ENCODE results near the gene CPD. TPM values are rescaled to one million over a fixed set of nuclear protein-coding genes. Genes with fewer than 3 reads are reported as not detected.

The CPD gene
- total RNA-seq, 1 experiment from 2014 or later, result 47.9 TPM

GRCh38 chr17:30477083-30477773 is 98.5 kb downstream of the CPD start, which contains the start of gene GOSR1:
Gene GOSR1 (plus strand): TSS chr17:30477408. CDS start chr17:30477434, 26 bp downstream.
- no peaks in the 10 kb centered on the region for H3K9me3 Mint-ChIP-seq (ENCODE audit: unreplicated experiment)
- ChIA-PET POLR2A (interaction anchor here (0.6 to 2.9 kb wide), 25 partner anchors 10 to 363 kb away, joined by 3 to 23 read pairs (median 4); partner anchors contain the start of gene BLMH), CTCF (interaction anchor here (0.5 to 4.3 kb wide), 21 partner anchors 9 to 739 kb away, joined by 3 to 14 read pairs (median 4); partner anchors contain the start of gene BLMH)
- H3K36me3 Mint-ChIP-seq (ENCODE audit: insufficient read depth, unreplicated experiment), result peaks cover 32% of the 10 kb centered on the region
- intact Hi-C loops (cut with micrococcal nuclease), result loop anchor here (1.0 to 5.0 kb wide), 4 partner anchors 95 to 240 kb away; no protein-coding TSS in a partner anchor
- H3K4me1 Mint-ChIP-seq (ENCODE audit: insufficient read depth, unreplicated experiment), result peaks cover 12% of the 10 kb centered on the region
- peak within 1 kb of the TSS; percentile 96 for H3K4me3 Mint-ChIP-seq (ENCODE audit: unreplicated experiment)
- TF ChIP-seq CTCF (IDR thresholded peaks at IDR 0.05; ENCODE audit: unreplicated experiment), result peak; percentile 50
- H3K27me3 Mint-ChIP-seq (ENCODE audit: insufficient read depth, unreplicated experiment), result no peaks in the 10 kb centered on the region
- H3K27ac Mint-ChIP-seq (ENCODE audit: low read depth, unreplicated experiment), result peak within 1 kb of the TSS; percentile 100
- BruUV-seq (replicated peaks), result no TSS peak
- peak; percentile 96 for DNase-seq (ENCODE audit: unreplicated experiment)

GRCh38 chr17:30477774-30478115 is 99.0 kb downstream of the CPD start:
- BruUV-seq (replicated peaks), result no TSS peak
- TF ChIP-seq CTCF (IDR thresholded peaks at IDR 0.05; ENCODE audit: unreplicated experiment), result no peak
- H3K27ac Mint-ChIP-seq (ENCODE audit: low read depth, unreplicated experiment), result peak overlapping the region; percentile 100
- ChIA-PET POLR2A (interaction anchor here (0.7 to 2.9 kb wide), 11 partner anchors 11 to 360 kb away, joined by 3 to 23 read pairs (median 6); partner anchors contain the start of gene BLMH), CTCF (interaction anchor here (0.5 to 4.3 kb wide), 11 partner anchors 9 to 696 kb away, joined by 3 to 14 read pairs (median 4); partner anchors contain the start of gene BLMH)
- intact Hi-C loops (cut with micrococcal nuclease), result loop anchor here (1.0 to 5.0 kb wide), 4 partner anchors 95 to 240 kb away; no protein-coding TSS in a partner anchor
- no peak for DNase-seq (ENCODE audit: unreplicated experiment)
- no peaks in the 10 kb centered on the region for H3K9me3 Mint-ChIP-seq (ENCODE audit: unreplicated experiment)
- peaks cover 37% of the 10 kb centered on the region for H3K36me3 Mint-ChIP-seq (ENCODE audit: insufficient read depth, unreplicated experiment)
- peaks cover 12% of the 10 kb centered on the region for H3K4me1 Mint-ChIP-seq (ENCODE audit: insufficient read depth, unreplicated experiment)
- peak overlapping the region; percentile 96 for H3K4me3 Mint-ChIP-seq (ENCODE audit: unreplicated experiment)
- no peaks in the 10 kb centered on the region for H3K27me3 Mint-ChIP-seq (ENCODE audit: insufficient read depth, unreplicated experiment)

GRCh38 chr17:30482555-30482954 is 103.8 kb downstream of the CPD start:
- no peak overlapping the region for H3K27ac Mint-ChIP-seq (ENCODE audit: low read depth, unreplicated experiment)
- BruUV-seq (replicated peaks), result no TSS peak
- peaks cover 5% of the 10 kb centered on the region for H3K4me1 Mint-ChIP-seq (ENCODE audit: insufficient read depth, unreplicated experiment)
- no peaks in the 10 kb centered on the region for H3K9me3 Mint-ChIP-seq (ENCODE audit: unreplicated experiment)
- POLR2A ChIA-PET, result interaction anchor here (0.5 to 0.7 kb wide), 3 partner anchors 125 to 406 kb away, joined by 3 read pairs; no protein-coding TSS in a partner anchor
- H3K36me3 Mint-ChIP-seq (ENCODE audit: insufficient read depth, unreplicated experiment), result peaks cover 82% of the 10 kb centered on the region
- intact Hi-C loops (cut with micrococcal nuclease), result no loop called here
- no peaks in the 10 kb centered on the region for H3K27me3 Mint-ChIP-seq (ENCODE audit: insufficient read depth, unreplicated experiment)
- H3K4me3 Mint-ChIP-seq (ENCODE audit: unreplicated experiment), result no peak overlapping the region
- CTCF ChIA-PET, result interaction anchor here (0.7 kb wide), 1 partner anchor 358 kb away, joined by 4 read pairs; no protein-coding TSS in a partner anchor
- no peak for DNase-seq (ENCODE audit: unreplicated experiment)
- no peak for TF ChIP-seq CTCF (IDR thresholded peaks at IDR 0.05; ENCODE audit: unreplicated experiment)

GRCh38 chr17:30483159-30483558 is 104.4 kb downstream of the CPD start:
- TF ChIP-seq CTCF (IDR thresholded peaks at IDR 0.05; ENCODE audit: unreplicated experiment), result no peak
- no peak for DNase-seq (ENCODE audit: unreplicated experiment)
- POLR2A ChIA-PET, result no interaction called here
- H3K4me1 Mint-ChIP-seq (ENCODE audit: insufficient read depth, unreplicated experiment), result peaks cover 5% of the 10 kb centered on the region
- no TSS peak for BruUV-seq (replicated peaks)
- H3K27me3 Mint-ChIP-seq (ENCODE audit: insufficient read depth, unreplicated experiment), result no peaks in the 10 kb centered on the region
- H3K36me3 Mint-ChIP-seq (ENCODE audit: insufficient read depth, unreplicated experiment), result peaks cover 87% of the 10 kb centered on the region
- CTCF ChIA-PET, result no interaction called here
- no peak overlapping the region for H3K27ac Mint-ChIP-seq (ENCODE audit: low read depth, unreplicated experiment)
- no peak overlapping the region for H3K4me3 Mint-ChIP-seq (ENCODE audit: unreplicated experiment)
- intact Hi-C loops (cut with micrococcal nuclease), result no loop called here
- no peaks in the 10 kb centered on the region for H3K9me3 Mint-ChIP-seq (ENCODE audit: unreplicated experiment)
